Measurements from ENCODE around the gene PDE8A.

PDE8A gene

GRCh38 chr15:84949043-84949442 lies 32.6 kb upstream of the PDE8A start:
- no peak overlapping the region for H3K9ac ChIP-seq (ENCODE audit: low read length)
- DNase-seq (ENCODE audit: low read depth): peak; percentile 65
- H3K36me3 ChIP-seq (ENCODE audit: control insufficient read depth, insufficient read depth, low read length, severe bottlenecking): no peaks in the 10 kb centered on the region
- peaks cover 44% of the 10 kb centered on the region for H3K4me1 ChIP-seq (ENCODE audit: control insufficient read depth, insufficient read depth, low read length)
- H3K4me3 ChIP-seq (ENCODE audit: low read length): peak overlapping the region; percentile 37
- no peaks in the 10 kb centered on the region for H3K9me3 ChIP-seq (ENCODE audit: control insufficient read depth, low read length)
- H3K27me3 ChIP-seq (replicated peaks; ENCODE audit: control insufficient read depth, insufficient read depth, low read length): no peaks in the 10 kb centered on the region

- H3K4me3 ChIP-seq (ENCODE audit: low read length): peak overlapping the region; percentile 9
- DNase-seq (ENCODE audit: low read depth): no peak
- no peak overlapping the region for H3K9ac ChIP-seq (ENCODE audit: low read length)
- H3K36me3 ChIP-seq (ENCODE audit: control insufficient read depth, insufficient read depth, low read length, severe bottlenecking): no peaks in the 10 kb centered on the region
- H3K9me3 ChIP-seq (ENCODE audit: control insufficient read depth, low read length): no peaks in the 10 kb centered on the region
- H3K4me1 ChIP-seq (ENCODE audit: control insufficient read depth, insufficient read depth, low read length): peaks cover 53% of the 10 kb centered on the region
- H3K27me3 ChIP-seq (replicated peaks; ENCODE audit: control insufficient read depth, insufficient read depth, low read length): no peaks in the 10 kb centered on the region
Observed at GRCh38 chr15:84949845-84950569, 31.6 kb upstream of the PDE8A start.

- Histone ChIP-seq H3K36me3 (ENCODE audit: control insufficient read depth, insufficient read depth, low read length, severe bottlenecking) (no peaks in the 10 kb centered on the region), H3K4me3 (ENCODE audit: low read length) (no peak overlapping the region), H3K9me3 (ENCODE audit: control insufficient read depth, low read length) (no peaks in the 10 kb centered on the region), H3K4me1 (ENCODE audit: control insufficient read depth, insufficient read depth, low read length) (peaks cover 55% of the 10 kb centered on the region), H3K27me3 (replicated peaks; ENCODE audit: control insufficient read depth, insufficient read depth, low read length) (no peaks in the 10 kb centered on the region), H3K9ac (ENCODE audit: low read length) (no peak overlapping the region)
- no peak for DNase-seq (ENCODE audit: low read depth)
Observed at GRCh38 chr15:84950570-84951111, 31.0 kb upstream of the PDE8A start.

GRCh38 chr15:84951736-84952135 lies 29.9 kb upstream of the PDE8A start:
- Histone ChIP-seq H3K27me3 (replicated peaks; ENCODE audit: control insufficient read depth, insufficient read depth, low read length) (no peaks in the 10 kb centered on the region), H3K4me1 (ENCODE audit: control insufficient read depth, insufficient read depth, low read length) (peaks cover 54% of the 10 kb centered on the region), H3K36me3 (ENCODE audit: control insufficient read depth, insufficient read depth, low read length, severe bottlenecking) (no peaks in the 10 kb centered on the region), H3K9ac (ENCODE audit: low read length) (no peak overlapping the region), H3K4me3 (ENCODE audit: low read length) (no peak overlapping the region), H3K9me3 (ENCODE audit: control insufficient read depth, low read length) (no peaks in the 10 kb centered on the region)
- no peak for DNase-seq (ENCODE audit: low read depth)

GRCh38 chr15:84953136-84953535 lies 28.5 kb upstream of the PDE8A start:
- H3K4me3 ChIP-seq (ENCODE audit: low read length): no peak overlapping the region
- H3K9me3 ChIP-seq (ENCODE audit: control insufficient read depth, low read length): no peaks in the 10 kb centered on the region
- H3K9ac ChIP-seq (ENCODE audit: low read length): no peak overlapping the region
- DNase-seq (ENCODE audit: low read depth): no peak
- H3K4me1 ChIP-seq (ENCODE audit: control insufficient read depth, insufficient read depth, low read length): peaks cover 42% of the 10 kb centered on the region
- H3K27me3 ChIP-seq (replicated peaks; ENCODE audit: control insufficient read depth, insufficient read depth, low read length): no peaks in the 10 kb centered on the region
- no peaks in the 10 kb centered on the region for H3K36me3 ChIP-seq (ENCODE audit: control insufficient read depth, insufficient read depth, low read length, severe bottlenecking)

GRCh38 chr15:84953726-84954125 lies 27.9 kb upstream of the PDE8A start:
- no peak for DNase-seq (ENCODE audit: low read depth)
- peak overlapping the region; percentile 31 for H3K9ac ChIP-seq (ENCODE audit: low read length)
- H3K27me3 ChIP-seq (replicated peaks; ENCODE audit: control insufficient read depth, insufficient read depth, low read length): no peaks in the 10 kb centered on the region
- peaks cover 37% of the 10 kb centered on the region for H3K4me1 ChIP-seq (ENCODE audit: control insufficient read depth, insufficient read depth, low read length)
- no peaks in the 10 kb centered on the region for H3K9me3 ChIP-seq (ENCODE audit: control insufficient read depth, low read length)
- H3K4me3 ChIP-seq (ENCODE audit: low read length): no peak overlapping the region
- H3K36me3 ChIP-seq (ENCODE audit: control insufficient read depth, insufficient read depth, low read length, severe bottlenecking): no peaks in the 10 kb centered on the region

- H3K27me3 ChIP-seq (replicated peaks; ENCODE audit: control insufficient read depth, insufficient read depth, low read length): no peaks in the 10 kb centered on the region
Observed at GRCh38 chr15:84955089-84955848, 26.4 kb upstream of the PDE8A start.

GRCh38 chr15:84956199-84956598 lies 25.5 kb upstream of the PDE8A start:
- Histone ChIP-seq H3K27me3 (replicated peaks; ENCODE audit: control insufficient read depth, insufficient read depth, low read length) (no peaks in the 10 kb centered on the region), H3K4me1 (ENCODE audit: control insufficient read depth, insufficient read depth, low read length) (peaks cover 17% of the 10 kb centered on the region), H3K9me3 (ENCODE audit: control insufficient read depth, low read length) (no peaks in the 10 kb centered on the region), H3K4me3 (ENCODE audit: low read length) (no peak overlapping the region), H3K9ac (ENCODE audit: low read length) (no peak overlapping the region), H3K36me3 (ENCODE audit: control insufficient read depth, insufficient read depth, low read length, severe bottlenecking) (no peaks in the 10 kb centered on the region)
- no peak for DNase-seq (ENCODE audit: low read depth)

More at GRCh38 chr15:84955089-84955848, 26.4 kb upstream of the PDE8A start:
- H3K4me1 ChIP-seq (ENCODE audit: control insufficient read depth, insufficient read depth, low read length): peaks cover 23% of the 10 kb centered on the region
- peak overlapping the region; percentile 54 for H3K4me3 ChIP-seq (ENCODE audit: low read length)
- peak; percentile 88 for DNase-seq (ENCODE audit: low read depth)
- H3K36me3 ChIP-seq (ENCODE audit: control insufficient read depth, insufficient read depth, low read length, severe bottlenecking): no peaks in the 10 kb centered on the region
- H3K9ac ChIP-seq (ENCODE audit: low read length): peak overlapping the region; percentile 23
- no peaks in the 10 kb centered on the region for H3K9me3 ChIP-seq (ENCODE audit: control insufficient read depth, low read length)

- Histone ChIP-seq H3K9me3 (ENCODE audit: control insufficient read depth, low read length) (peaks cover 9% of the 10 kb centered on the region), H3K36me3 (ENCODE audit: control insufficient read depth, insufficient read depth, low read length, severe bottlenecking) (no peaks in the 10 kb centered on the region), H3K9ac (ENCODE audit: low read length) (no peak overlapping the region), H3K4me1 (ENCODE audit: control insufficient read depth, insufficient read depth, low read length) (no peaks in the 10 kb centered on the region), H3K27me3 (replicated peaks; ENCODE audit: control insufficient read depth, insufficient read depth, low read length) (peaks cover 7% of the 10 kb centered on the region), H3K4me3 (ENCODE audit: low read length) (no peak overlapping the region)
- DNase-seq (ENCODE audit: low read depth): no peak
Observed at GRCh38 chr15:84960391-84961113, 21.1 kb upstream of the PDE8A start.

GRCh38 chr15:84961114-84961452 lies 20.6 kb upstream of the PDE8A start:
- Histone ChIP-seq H3K9ac (ENCODE audit: low read length) (no peak overlapping the region), H3K4me3 (ENCODE audit: low read length) (no peak overlapping the region), H3K36me3 (ENCODE audit: control insufficient read depth, insufficient read depth, low read length, severe bottlenecking) (no peaks in the 10 kb centered on the region), H3K9me3 (ENCODE audit: control insufficient read depth, low read length) (peaks cover 9% of the 10 kb centered on the region), H3K27me3 (replicated peaks; ENCODE audit: control insufficient read depth, insufficient read depth, low read length) (peaks cover 7% of the 10 kb centered on the region), H3K4me1 (ENCODE audit: control insufficient read depth, insufficient read depth, low read length) (no peaks in the 10 kb centered on the region)
- no peak for DNase-seq (ENCODE audit: low read depth)

GRCh38 chr15:84961707-84962106 lies 19.9 kb upstream of the PDE8A start:
- Histone ChIP-seq H3K4me1 (ENCODE audit: control insufficient read depth, insufficient read depth, low read length) (no peaks in the 10 kb centered on the region), H3K36me3 (ENCODE audit: control insufficient read depth, insufficient read depth, low read length, severe bottlenecking) (no peaks in the 10 kb centered on the region), H3K9me3 (ENCODE audit: control insufficient read depth, low read length) (peaks cover 9% of the 10 kb centered on the region), H3K4me3 (ENCODE audit: low read length) (no peak overlapping the region), H3K27me3 (replicated peaks; ENCODE audit: control insufficient read depth, insufficient read depth, low read length) (peaks cover 7% of the 10 kb centered on the region), H3K9ac (ENCODE audit: low read length) (no peak overlapping the region)
- no peak for DNase-seq (ENCODE audit: low read depth)
